Lung (tissue), 12 donors: ENCODE results near the gene SHISA7. TPM values are rescaled to one million over a fixed set of nuclear protein-coding genes. Genes with fewer than 3 reads are reported as not detected.

Experiments used
- ATAC-seq: fragments of 200-7000 bp; cut with Tn5 transposase; one replicate; pipeline ENCODE4 v1.9.1; 2020; ENCODE audit warnings: moderate number of reproducible peaks; ENCODE audit not compliant: insufficient read depth, low FRiP score
- DNase-seq, 3 donors: peaks; one replicate each; pipeline ENCODE4 v3.0.0-alpha.2; 2013 to 2017
- H3K27ac ChIP-seq, 2 donors: one replicate each; pipeline ENCODE4 v1.5.1; 2013; ENCODE audit warnings: mild to moderate bottlenecking in 2 of 2, moderate library complexity in 2 of 2, control low read depth in 1 of 2, inconsistent platforms in 1 of 2, low read depth in 1 of 2, low read length in 1 of 2
- H3K27me3 ChIP-seq, 3 donors: one replicate each; pipeline ENCODE4 v1.5.1; 2013; ENCODE audit warnings: low read length in 2 of 3; ENCODE audit not compliant: control insufficient read depth in 3 of 3, insufficient read depth in 3 of 3
- H3K36me3 ChIP-seq, 4 donors: one replicate each; pipeline ENCODE4 v1.5.1; 2013; ENCODE audit warnings: low read length in 4 of 4, mild to moderate bottlenecking in 1 of 4, moderate library complexity in 1 of 4; ENCODE audit not compliant: control insufficient read depth in 4 of 4, insufficient read depth in 4 of 4
- H3K4me1 ChIP-seq, 5 donors: one replicate each; pipeline ENCODE4 v1.5.1; 2013; ENCODE audit warnings: low read length in 5 of 5, mild to moderate bottlenecking in 2 of 5, moderate library complexity in 1 of 5; ENCODE audit not compliant: control insufficient read depth in 5 of 5, insufficient read depth in 5 of 5
- H3K4me3 ChIP-seq: one replicate; pipeline ENCODE4 v1.5.1; 2013; ENCODE audit warnings: mild to moderate bottlenecking, control low read depth, moderate library complexity
- H3K9ac ChIP-seq, 2 donors: one replicate each; pipeline ENCODE4 v1.5.1; 2013; ENCODE audit warnings: low read length in 2 of 2, control low read depth in 1 of 2; ENCODE audit not compliant: insufficient read depth in 1 of 2
- H3K9me3 ChIP-seq, 4 donors: one replicate each; pipeline ENCODE4 v1.5.1; 2013; ENCODE audit warnings: low read length in 3 of 4, mild to moderate bottlenecking in 1 of 4, moderate library complexity in 1 of 4; ENCODE audit not compliant: control insufficient read depth in 4 of 4, insufficient read depth in 3 of 4
- CTCF ChIP-seq: IDR thresholded peaks from 2 replicates; pipeline ENCODE4 v1.5.1; 2012; ENCODE audit warnings: mild to moderate bottlenecking; ENCODE audit errors: control extremely low read depth, extremely low read depth
- WGBS, 2 donors: extraction: QIAGEN DNeasy Blood & Tissue Kit; methylation state at CpG; one replicate each; pipeline ENCODE4 v1.1.7; 2013; 5-methylcytosine and 5-hydroxymethylcytosine counted together
- polyA plus RNA-seq, 2 donors: library from polyadenylated mRNA; stranded (reverse); fragments of 200-250 nt; gene quantifications; one replicate each; pipeline ENCODE4 v1.2.1, GENCODE V29; 2013
- total RNA-seq, 2 donors: library from RNA; depleted of rRNA in 1 of 2; stranded (reverse); fragments of >200 nt in 1 of 2; gene quantifications; one replicate each; pipeline ENCODE4 v1.2.1, GENCODE V29; 2014 to 2021
- donor health status: control.
- donor health status: control.
- donor health status: Bipolar disorder and iron deficiency.
- donor health status: healthy.
- donor health status: DM: yes; HTN: yes; CAD: no.

SHISA7 gene
- total and polyA plus RNA-seq, 4 donors = 0.03 to 0.14 TPM; not detected in 2

GRCh38 chr19:55461974-55462626, 19.0 kb upstream of the SHISA7 start:
- Histone ChIP-seq H3K36me3 (no peaks in the 10 kb centered on the region), H3K27ac (peak overlapping the region; percentile 68 to 86), H3K9ac (peak overlapping the region in 1 of 2 donors; percentile 63), H3K4me1 (peaks cover 0 to 30% (median 2%) of the 10 kb centered on the region in 5 donors), H3K27me3 (no peaks in the 10 kb centered on the region), H3K9me3 (no peaks in the 10 kb centered on the region), H3K4me3 (peak overlapping the region; percentile 55)
- DNase-seq (peak in 2 of 3 donors; percentile 66 to 68), ATAC-seq (no peak)
- 10 to 13% methylated on average over 27 of the region's 27 CpGs for WGBS, 2 donors
- no peak for TF ChIP-seq CTCF

GRCh38 chr19:55461259-55461973, 18.3 kb upstream of the SHISA7 start, which contains the start of gene ISOC2:
Gene ISOC2, minus strand, starts transcription at chr19:55461642. Its CDS starts 5,156 bp downstream, at chr19:55456486.
- Histone ChIP-seq H3K36me3 (peaks cover 0 to 2% (median 0%) of the 10 kb centered on the region in 4 donors), H3K4me3 (peak within 1 kb of the TSS; percentile 83), H3K9me3 (no peaks in the 10 kb centered on the region), H3K27ac (peak within 1 kb of the TSS; percentile 92 to 93), H3K9ac (peak within 1 kb of the TSS in 1 of 2 donors; percentile 87), H3K27me3 (no peaks in the 10 kb centered on the region), H3K4me1 (peaks cover 0 to 30% (median 2%) of the 10 kb centered on the region in 5 donors)
- 0% methylated on average over 51 to 54 of the region's 54 CpGs for WGBS, 2 donors
- peak; percentile 100 for DNase-seq
- no peak for TF ChIP-seq CTCF
- peak; percentile 97 for ATAC-seq

GRCh38 chr19:55460670-55461258, 17.7 kb upstream of the SHISA7 start:
- no peaks in the 10 kb centered on the region for H3K9me3 ChIP-seq
- H3K27me3 ChIP-seq = no peaks in the 10 kb centered on the region
- peak overlapping the region in 1 of 2 donors; percentile 87 for H3K9ac ChIP-seq
- peak overlapping the region; percentile 17 for H3K4me3 ChIP-seq
- peak overlapping the region; percentile 92 to 93 for H3K27ac ChIP-seq
- DNase-seq (peak; percentile 88 to 94 (median 92)), ATAC-seq (peak; percentile 48)
- 13 to 32% methylated on average over 21 to 24 of the region's 24 CpGs for WGBS, 2 donors
- H3K36me3 ChIP-seq = peaks cover 0 to 8% (median 0%) of the 10 kb centered on the region in 4 donors
- no peak for TF ChIP-seq CTCF
- peaks cover 0 to 30% (median 2%) of the 10 kb centered on the region in 5 donors for H3K4me1 ChIP-seq
